Osteoblast (primary cell): ENCODE results near the gene TRAF1. TPM values are rescaled to one million over a fixed set of nuclear protein-coding genes. Genes with fewer than 3 reads are reported as not detected.

Experiments
- DNase-seq: peaks from one replicate; pipeline ENCODE4 v3.0.0; 2011; ENCODE audit warnings: low spot score, mixed read lengths; ENCODE audit not compliant: insufficient read length; ENCODE audit errors: missing footprints
- H2AFZ ChIP-seq: 2 replicates; pipeline ENCODE4 v1.6.0; 2011; ENCODE audit warnings: mild to moderate bottlenecking, low read length
- H3K27ac ChIP-seq: 2 replicates; pipeline ENCODE4 v1.5.1; 2011; ENCODE audit warnings: mild to moderate bottlenecking, low read depth, low read length, moderate library complexity
- H3K27me3 ChIP-seq: 2 replicates; pipeline ENCODE4 v1.6.0; 2012; ENCODE audit warnings: mild to moderate bottlenecking, control low read depth, inconsistent platforms, low read length, moderate library complexity; ENCODE audit not compliant: insufficient read depth
- H3K36me3 ChIP-seq: 2 replicates; pipeline ENCODE4 v1.5.1; 2011; ENCODE audit warnings: mild to moderate bottlenecking, low read length, control low read depth, moderate library complexity; ENCODE audit not compliant: insufficient read depth
- H3K4me1 ChIP-seq: 2 replicates; pipeline ENCODE4 v1.5.1; 2011; ENCODE audit warnings: mild to moderate bottlenecking, low read length, control low read depth, moderate library complexity; ENCODE audit not compliant: insufficient read depth
- H3K4me2 ChIP-seq: 2 replicates; pipeline ENCODE4 v1.6.0; 2011; ENCODE audit warnings: mild to moderate bottlenecking, low read length; ENCODE audit not compliant: insufficient read depth
- H3K4me3 ChIP-seq: fragments of 200-600 bp; sonication (generic); 3 replicates; pipeline ENCODE4 v1.5.1; 2012; ENCODE audit warnings: mild to moderate bottlenecking, low read length, inconsistent platforms; ENCODE audit not compliant: insufficient read depth
- H3K79me2 ChIP-seq: 2 replicates; pipeline ENCODE4 v1.6.0; 2012; ENCODE audit warnings: mild to moderate bottlenecking, low read length, control low read depth, inconsistent platforms; ENCODE audit not compliant: insufficient read depth
- H3K9me3 ChIP-seq: 2 replicates; pipeline ENCODE4 v1.5.1; 2011; ENCODE audit warnings: low read depth, low read length, control low read depth
- H4K20me1 ChIP-seq: 2 replicates; pipeline ENCODE4 v1.6.0; 2012; ENCODE audit warnings: mild to moderate bottlenecking, low read length, control low read depth; ENCODE audit not compliant: insufficient read depth
- total RNA-seq: library from RNA; depleted of rRNA; stranded (reverse); fragments of >200 nt; gene quantifications from 2 replicates; pipeline ENCODE4 v1.2.3, GENCODE V29; 2012
- TF ChIP-seq, protein P1 (sequence below): IDR thresholded peaks from 2 replicates; pipeline ENCODE4 v1.5.1; 2011; ENCODE audit warnings: mild to moderate bottlenecking, low read depth, low read length, moderate library complexity; ENCODE audit errors: extremely low read depth

Gene TRAF1
- total RNA-seq, 1 donor: 1.8 TPM

DNA sequence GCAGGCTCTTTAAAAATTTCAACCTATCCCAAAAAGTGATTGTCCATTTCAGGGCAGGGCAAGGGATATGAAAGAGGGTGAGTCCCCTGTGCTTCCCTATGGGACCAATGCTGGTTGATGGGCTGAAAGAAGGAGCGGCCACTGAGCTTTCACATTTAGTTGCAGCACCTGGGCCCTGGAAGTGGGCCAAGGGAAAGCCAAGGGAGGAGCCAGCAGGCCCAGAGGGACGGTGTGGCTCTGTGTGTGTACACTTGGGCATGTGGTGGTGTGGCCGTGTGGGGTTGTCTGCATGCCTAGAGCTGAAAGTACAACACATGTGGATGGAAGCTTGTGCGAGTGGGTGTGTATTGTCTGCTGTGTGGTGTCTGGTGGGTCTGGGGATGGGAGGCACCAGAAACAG is 69.9 kb downstream of the TRAF1 start:
- no peak overlapping the region for H2AFZ ChIP-seq
- DNase-seq: no peak
- no peaks in the 10 kb centered on the region for H3K27me3 ChIP-seq
- no peaks in the 10 kb centered on the region for H3K9me3 ChIP-seq
- no peak overlapping the region for H3K4me2 ChIP-seq
- H3K36me3 ChIP-seq: peaks cover 29% of the 10 kb centered on the region
- no peak overlapping the region for H3K4me3 ChIP-seq
- no peak overlapping the region for H3K27ac ChIP-seq
- H3K4me1 ChIP-seq: no peaks in the 10 kb centered on the region
- TF ChIP-seq, protein P1, sequence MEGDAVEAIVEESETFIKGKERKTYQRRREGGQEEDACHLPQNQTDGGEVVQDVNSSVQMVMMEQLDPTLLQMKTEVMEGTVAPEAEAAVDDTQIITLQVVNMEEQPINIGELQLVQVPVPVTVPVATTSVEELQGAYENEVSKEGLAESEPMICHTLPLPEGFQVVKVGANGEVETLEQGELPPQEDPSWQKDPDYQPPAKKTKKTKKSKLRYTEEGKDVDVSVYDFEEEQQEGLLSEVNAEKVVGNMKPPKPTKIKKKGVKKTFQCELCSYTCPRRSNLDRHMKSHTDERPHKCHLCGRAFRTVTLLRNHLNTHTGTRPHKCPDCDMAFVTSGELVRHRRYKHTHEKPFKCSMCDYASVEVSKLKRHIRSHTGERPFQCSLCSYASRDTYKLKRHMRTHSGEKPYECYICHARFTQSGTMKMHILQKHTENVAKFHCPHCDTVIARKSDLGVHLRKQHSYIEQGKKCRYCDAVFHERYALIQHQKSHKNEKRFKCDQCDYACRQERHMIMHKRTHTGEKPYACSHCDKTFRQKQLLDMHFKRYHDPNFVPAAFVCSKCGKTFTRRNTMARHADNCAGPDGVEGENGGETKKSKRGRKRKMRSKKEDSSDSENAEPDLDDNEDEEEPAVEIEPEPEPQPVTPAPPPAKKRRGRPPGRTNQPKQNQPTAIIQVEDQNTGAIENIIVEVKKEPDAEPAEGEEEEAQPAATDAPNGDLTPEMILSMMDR: no peak
- no peaks in the 10 kb centered on the region for H3K79me2 ChIP-seq
- no peaks in the 10 kb centered on the region for H4K20me1 ChIP-seq

DNA sequence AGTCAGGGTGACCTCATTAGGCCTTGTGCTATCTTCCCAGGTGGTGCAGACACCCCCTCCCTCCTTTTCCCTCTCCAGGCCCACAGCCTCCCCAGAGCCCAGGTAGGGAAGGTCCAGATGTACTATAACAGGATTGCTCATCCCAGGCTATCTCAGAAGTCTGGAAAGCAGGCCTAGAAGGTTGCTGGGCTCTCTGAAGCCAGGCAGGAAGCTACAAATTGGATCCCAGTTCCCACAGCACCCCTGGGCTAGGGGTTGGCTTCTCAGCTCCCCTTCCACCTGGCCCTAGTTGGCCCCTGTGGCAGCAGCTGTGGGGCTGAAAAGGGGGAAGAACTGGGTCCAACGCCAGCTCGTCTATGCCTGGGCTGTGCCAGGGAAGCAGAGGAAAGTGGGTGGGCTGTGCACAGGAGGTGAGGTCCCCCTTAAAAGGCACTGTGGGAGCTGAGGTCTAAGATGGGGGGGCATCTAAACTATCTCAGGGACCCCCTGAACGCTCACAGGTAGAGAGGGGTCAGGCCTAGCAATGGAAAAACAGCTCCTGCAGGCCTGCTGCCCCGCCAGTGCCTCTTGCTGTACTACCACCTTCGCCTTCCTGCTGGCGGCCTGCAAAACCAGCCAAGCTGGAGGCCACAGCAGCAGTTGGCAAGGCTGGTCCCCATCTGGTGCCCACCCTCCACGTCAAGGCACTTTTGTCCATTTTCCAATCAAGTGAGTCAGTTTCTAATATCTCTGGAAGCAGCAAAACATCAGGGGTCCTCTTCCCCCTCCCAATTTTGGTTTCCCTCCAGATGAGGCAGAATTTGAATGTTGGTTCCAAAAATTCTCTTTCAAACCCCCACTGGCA is 70.5 kb downstream of the TRAF1 start:
- Histone ChIP-seq H2AFZ (no peak overlapping the region), H3K4me3 (no peak overlapping the region), H3K36me3 (peaks cover 23% of the 10 kb centered on the region), H3K4me2 (no peak overlapping the region), H3K79me2 (no peaks in the 10 kb centered on the region), H3K27me3 (no peaks in the 10 kb centered on the region), H4K20me1 (no peaks in the 10 kb centered on the region), H3K4me1 (no peaks in the 10 kb centered on the region), H3K27ac (no peak overlapping the region), H3K9me3 (no peaks in the 10 kb centered on the region)
- no peak for DNase-seq
- TF ChIP-seq, protein P1: no peak

DNA sequence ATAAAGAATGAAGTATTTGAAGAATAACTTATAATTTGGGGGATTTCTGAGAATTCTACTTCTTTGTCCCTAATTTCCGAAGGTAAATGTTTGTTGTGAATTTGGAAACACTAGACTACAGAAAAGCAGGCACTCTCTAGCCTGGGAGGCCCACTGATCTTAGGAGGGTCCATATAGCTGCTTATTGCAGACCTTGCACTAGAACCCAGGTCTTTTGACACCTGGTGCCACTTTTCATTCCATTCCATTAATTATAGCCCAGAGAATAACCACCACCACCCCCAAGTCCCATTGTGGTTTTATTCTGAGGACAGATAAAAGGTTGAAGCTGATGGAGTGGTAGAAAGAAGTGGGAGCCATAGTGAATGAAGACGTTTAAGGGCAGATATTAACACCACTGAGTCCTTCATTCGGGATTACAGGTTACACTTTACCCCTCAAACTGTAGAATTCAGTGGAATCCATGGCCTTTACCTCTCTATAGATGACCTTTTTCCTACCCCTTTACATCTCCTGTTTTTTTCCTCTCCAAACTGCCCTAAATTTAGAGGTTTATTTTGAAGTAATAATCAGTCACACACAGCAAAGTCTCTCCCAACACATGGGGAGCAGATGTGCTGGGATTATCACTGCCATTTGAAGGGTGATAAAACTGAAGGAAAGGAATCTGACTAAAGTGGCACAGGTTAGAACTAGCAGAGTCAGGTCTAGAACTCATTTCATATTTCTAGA is 71.8 kb downstream of the TRAF1 start:
- Histone ChIP-seq H3K4me3 (no peak overlapping the region), H3K4me1 (no peaks in the 10 kb centered on the region), H3K9me3 (no peaks in the 10 kb centered on the region), H4K20me1 (no peaks in the 10 kb centered on the region), H2AFZ (no peak overlapping the region), H3K27me3 (no peaks in the 10 kb centered on the region), H3K4me2 (no peak overlapping the region), H3K36me3 (peaks cover 10% of the 10 kb centered on the region), H3K79me2 (no peaks in the 10 kb centered on the region), H3K27ac (no peak overlapping the region)
- TF ChIP-seq, protein P1: no peak
- no peak for DNase-seq

DNA sequence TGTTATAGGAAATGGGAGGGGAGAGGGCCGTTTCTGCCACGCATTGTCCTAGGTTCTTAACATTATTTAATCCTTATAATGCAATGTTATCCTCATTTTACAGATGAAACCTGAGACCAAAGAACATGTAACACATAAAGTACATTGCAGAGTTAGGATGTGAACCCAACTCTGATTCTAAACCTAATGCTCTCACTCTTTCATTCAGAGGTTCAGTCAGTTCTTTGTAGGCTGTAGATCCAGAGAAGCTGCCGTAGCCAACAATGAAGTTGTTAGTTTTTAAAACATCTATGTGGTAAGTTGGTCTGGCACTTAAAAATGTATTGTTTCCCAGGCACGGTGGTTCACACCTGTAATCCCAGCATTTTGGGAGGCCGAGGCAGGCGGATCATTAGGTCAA is 73.4 kb downstream of the TRAF1 start:
- DNase-seq: no peak
- TF ChIP-seq, protein P1: no peak
- Histone ChIP-seq H3K36me3 (peaks cover 8% of the 10 kb centered on the region), H3K4me1 (no peaks in the 10 kb centered on the region), H3K4me2 (no peak overlapping the region), H3K4me3 (no peak overlapping the region), H3K27me3 (no peaks in the 10 kb centered on the region), H3K9me3 (no peaks in the 10 kb centered on the region), H4K20me1 (no peaks in the 10 kb centered on the region), H3K27ac (no peak overlapping the region), H3K79me2 (no peaks in the 10 kb centered on the region), H2AFZ (no peak overlapping the region)
